Thyroid gland (tissue), 4 donors: Measurements from ENCODE around the gene ODAD3.

ENCODE experiments used
- CTCF ChIP-seq, 6 experiments: fragments of 200-600 bp in 3 of 6; fragments of 450-650 bp in 3 of 6; sonication (generic) in 3 of 6; IDR thresholded peaks; one replicate each; pipeline ENCODE4 v1.5.1; 2016 to 2019; ENCODE audit warnings: antibody characterized with exemption in 6 of 6, mild to moderate bottlenecking in 2 of 6, inconsistent platforms in 1 of 6, moderate library complexity in 1 of 6
- POLR2A ChIP-seq, 2 donors: fragments of 450-650 bp; IDR thresholded peaks; one replicate each; pipeline ENCODE4 v1.6.1; 2017; ENCODE audit warnings: antibody characterized with exemption in 2 of 2, mild to moderate bottlenecking in 2 of 2, moderate library complexity in 1 of 2

GRCh38 chr19:11463391-11463790, 28.5 kb upstream of the ODAD3 start:
- TF ChIP-seq CTCF (IDR thresholded peaks at IDR 0.05) = no peak
- TF ChIP-seq POLR2A (IDR thresholded peaks at IDR 0.05) = no peak
